ENCODE data around the gene FTO. TPM values are rescaled to one million over a fixed set of nuclear protein-coding genes. Genes with fewer than 3 reads are reported as not detected.

FTO gene
- total and polyA plus RNA-seq, 12 donors, result 17.8 to 310 (median 156) TPM

- Histone ChIP-seq H3K27ac (no peak overlapping the region), H3K4me1 (replicated peaks in 1 of 2) (peaks cover 0 to 14% of the 10 kb centered on the region in 2 donors), H3K27me3 (no peaks in the 10 kb centered on the region), H3K36me3 (replicated peaks in 1 of 2) (no peaks in the 10 kb centered on the region), H3K9me3 (replicated peaks in 1 of 3) (no peaks in the 10 kb centered on the region), H3K4me3 (no peak overlapping the region)
- intact Hi-C loops (cut with DNase I), result no loop called here
- no peak for TF ChIP-seq POLR2A (IDR thresholded peaks at IDR 0.05)
- no peak for DNase-seq
- 70 to 81% (median 73%) methylated on average over 3 of the region's 3 CpGs for WGBS, 4 donors
Measured at GRCh38 chr16:54055864-54056263, 351.9 kb downstream of the FTO start.

- intact Hi-C loops (cut with DNase I), result no loop called here
- WGBS, 4 donors, result 93 to 98% (median 97%) methylated on average over 3 of the region's 3 CpGs
- no peak overlapping the region for H3K4me3 ChIP-seq
- no peak for DNase-seq
- H3K9me3 ChIP-seq (replicated peaks in 1 of 3), result no peaks in the 10 kb centered on the region
- no peaks in the 10 kb centered on the region for H3K27me3 ChIP-seq
- no peaks in the 10 kb centered on the region for H3K36me3 ChIP-seq (replicated peaks in 1 of 2)
- H3K4me1 ChIP-seq (replicated peaks in 1 of 2), result peaks cover 0 to 14% of the 10 kb centered on the region in 2 donors
- no peak overlapping the region for H3K27ac ChIP-seq
- TF ChIP-seq POLR2A (IDR thresholded peaks at IDR 0.05) (no peak), CTCF (IDR thresholded peaks at IDR 0.05) (no peak)
Measured at GRCh38 chr16:54056921-54057320, 353.0 kb downstream of the FTO start.

GRCh38 chr16:54059319-54059718 is 355.4 kb downstream of the FTO start:
- 80 to 85% (median 85%) methylated on average over 6 of the region's 6 CpGs for WGBS, 4 donors

GRCh38 chr16:54060599-54061421 is 356.9 kb downstream of the FTO start:
- H3K4me1 ChIP-seq (replicated peaks in 1 of 2), result no peaks in the 10 kb centered on the region
- 81 to 88% (median 83%) methylated on average over 10 of the region's 10 CpGs for WGBS, 4 donors
- H3K27ac ChIP-seq, result no peak overlapping the region
- H3K4me3 ChIP-seq, result no peak overlapping the region
- no peaks in the 10 kb centered on the region for H3K9me3 ChIP-seq (replicated peaks in 1 of 3)
- no peak for DNase-seq
- intact Hi-C loops (cut with DNase I), result no loop called here
- H3K27me3 ChIP-seq, result no peaks in the 10 kb centered on the region
- H3K36me3 ChIP-seq (replicated peaks in 1 of 2), result no peaks in the 10 kb centered on the region
- no peak for TF ChIP-seq POLR2A (IDR thresholded peaks at IDR 0.05)
- TF ChIP-seq CTCF (IDR thresholded peaks at IDR 0.05), result no peak

More at GRCh38 chr16:54059319-54059718, 355.4 kb downstream of the FTO start:
- H3K36me3 ChIP-seq (replicated peaks in 1 of 2), result no peaks in the 10 kb centered on the region
- H3K4me3 ChIP-seq, result no peak overlapping the region
- no peak for TF ChIP-seq POLR2A (IDR thresholded peaks at IDR 0.05)
- no peak overlapping the region for H3K27ac ChIP-seq
- H3K9me3 ChIP-seq (replicated peaks in 1 of 3), result no peaks in the 10 kb centered on the region
- intact Hi-C loops (cut with DNase I), result no loop called here
- H3K4me1 ChIP-seq (replicated peaks in 1 of 2), result peaks cover 0 to 14% of the 10 kb centered on the region in 2 donors
- no peak for DNase-seq
- no peaks in the 10 kb centered on the region for H3K27me3 ChIP-seq

- Histone ChIP-seq H3K27ac (no peak overlapping the region), H3K4me1 (replicated peaks in 1 of 2) (no peaks in the 10 kb centered on the region), H3K36me3 (replicated peaks in 1 of 2) (no peaks in the 10 kb centered on the region), H3K27me3 (no peaks in the 10 kb centered on the region), H3K9me3 (replicated peaks in 1 of 3) (no peaks in the 10 kb centered on the region), H3K4me3 (no peak overlapping the region)
- WGBS, 4 donors, result 84 to 98% (median 96%) methylated on average over 6 of the region's 6 CpGs
- no peak for TF ChIP-seq POLR2A (IDR thresholded peaks at IDR 0.05)
- intact Hi-C loops (cut with DNase I), result no loop called here
- DNase-seq, result no peak
Measured at GRCh38 chr16:54061454-54061853, 357.5 kb downstream of the FTO start.

All from adrenal gland (tissue), 12 donors.